Stimulated activated CD8-positive, alpha-beta memory T cell treated with anti-CD3 and anti-CD28 coated beads, Interleukin-15, amount 100 ng/mL, for 48 hours (primary cell): ENCODE measurements around the gene SSBP3.
A peak's percentile ranks its signal among the peaks of the same experiment; 100 is the strongest.
"Not testable (repeated sequence)": the region's sequence is repeated elsewhere in the genome, so short reads cannot be mapped to it uniquely, and the experiment has no call there.

Experiments
- DNase-seq, 2 donors: peaks; one replicate each; pipeline ENCODE4 v3.0.0-alpha.2; 2020; ENCODE audit warnings: low read depth in 2 of 2

Gene SSBP3

GRCh38 chr1:54406339-54407153 is at the start of gene SSBP3:
SSBP3 (minus strand) TSS chr1:54406394.
- DNase-seq, result peak; percentile 90 to 91

- DNase-seq, result no peak
Measured at GRCh38 chr1:54453509-54453908, 47.3 kb upstream of the SSBP3 start.

DNA sequence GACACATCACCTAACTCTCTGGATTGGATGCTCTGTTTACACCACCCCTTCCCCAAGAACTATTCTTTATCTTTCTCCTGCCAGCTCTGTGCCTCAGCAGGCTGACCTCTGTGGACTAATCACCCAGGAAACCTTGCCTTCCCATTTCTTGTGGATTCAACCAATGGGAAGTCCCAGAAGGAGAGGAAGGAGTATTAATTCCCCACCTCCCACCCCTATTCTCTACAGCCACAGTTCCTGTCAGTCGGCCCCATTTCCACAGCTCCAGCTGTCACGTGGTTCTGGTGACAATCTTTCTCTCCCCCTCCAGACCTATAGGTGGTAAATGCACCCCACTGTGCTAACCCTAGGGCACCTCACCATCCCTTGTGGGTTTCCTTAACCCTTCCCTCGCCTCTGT is 46.8 kb upstream of the SSBP3 start:
- no peak for DNase-seq

GRCh38 chr1:54449431-54449830 is 43.2 kb upstream of the SSBP3 start:
- not testable (repeated sequence) for DNase-seq

DNA sequence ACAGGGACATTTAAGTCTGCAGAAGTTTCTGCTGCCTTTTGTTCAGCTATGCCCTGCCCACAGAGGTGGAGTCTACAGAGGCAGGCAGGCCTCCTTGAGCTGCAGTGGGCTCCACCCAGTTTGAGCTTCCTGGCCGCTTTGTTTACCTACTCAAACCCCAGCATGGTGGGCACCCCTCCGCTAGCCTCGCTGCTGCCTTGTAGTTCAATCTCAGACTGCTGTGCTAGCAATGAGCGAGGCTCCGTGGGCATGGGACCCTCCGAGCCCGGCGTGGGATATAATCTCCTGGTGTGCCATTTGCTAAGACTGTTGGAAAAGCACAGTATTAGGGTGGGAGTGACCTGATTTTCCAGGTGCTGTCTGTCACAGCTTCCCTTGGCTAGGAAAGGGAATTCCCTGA is 42.6 kb upstream of the SSBP3 start:
- not testable (repeated sequence) for DNase-seq

GRCh38 chr1:54447081-54447480 is 40.9 kb upstream of the SSBP3 start:
- not testable (repeated sequence) for DNase-seq

GRCh38 chr1:54442185-54442584 is 36.0 kb upstream of the SSBP3 start:
- DNase-seq, result no peak

DNA sequence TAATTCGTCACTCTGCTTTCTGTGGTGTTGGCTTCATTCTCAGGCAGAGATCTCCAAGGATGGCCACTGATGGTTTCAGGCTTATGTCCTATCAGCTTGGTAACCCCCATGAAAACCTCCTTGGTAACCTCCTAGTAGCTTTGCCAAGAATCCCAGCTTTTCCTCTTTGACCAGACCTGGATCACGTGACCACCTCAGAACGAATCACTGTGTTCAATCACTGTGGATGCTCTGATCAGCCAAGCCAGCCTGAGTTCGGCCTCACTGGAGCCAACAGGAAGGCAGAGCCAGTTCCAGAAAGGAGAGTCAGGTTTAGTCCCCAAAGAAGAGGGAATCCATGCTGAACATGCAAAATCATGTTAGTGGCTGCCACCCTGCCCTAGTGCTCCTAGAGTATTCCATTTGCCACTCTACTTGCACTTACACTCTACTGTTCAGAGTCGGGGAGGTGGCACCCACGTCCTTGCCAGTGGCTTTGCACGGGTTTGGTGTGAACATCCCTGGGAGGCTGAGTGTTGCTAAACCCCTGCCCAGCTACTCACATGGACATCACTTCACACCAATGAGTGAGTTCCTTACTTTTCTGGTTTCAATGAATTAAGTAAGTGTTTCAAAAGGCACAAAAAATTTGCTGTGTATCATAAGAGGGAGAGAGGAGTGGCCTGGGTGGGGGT is 33.5 kb upstream of the SSBP3 start:
- no peak for DNase-seq

DNA sequence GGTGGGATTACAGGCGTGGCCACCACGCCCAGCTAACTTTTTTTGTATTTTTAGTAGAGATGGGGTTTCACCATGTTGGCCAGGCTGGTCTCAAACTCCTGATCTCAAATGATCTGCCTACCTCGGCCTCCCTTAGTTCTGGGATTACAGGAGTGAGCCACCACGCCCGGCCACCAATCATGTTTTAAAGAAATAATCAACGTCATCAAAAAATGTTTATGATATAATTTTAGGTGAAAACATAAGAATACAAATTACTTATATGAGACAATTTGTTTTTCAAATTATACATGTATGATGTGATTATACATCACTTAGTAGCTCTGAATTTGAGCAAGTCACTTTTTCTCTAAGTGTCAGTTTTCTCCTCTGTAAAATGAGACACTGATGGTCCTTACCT is 31.6 kb upstream of the SSBP3 start:
- no peak for DNase-seq

GRCh38 chr1:54436826-54437225 is 30.6 kb upstream of the SSBP3 start:
- no peak for DNase-seq

- no peak for DNase-seq
Measured at GRCh38 chr1:54429838-54430237, 23.6 kb upstream of the SSBP3 start.

GRCh38 chr1:54428837-54429518 is 22.8 kb upstream of the SSBP3 start:
- no peak for DNase-seq

- no peak for DNase-seq
Measured at GRCh38 chr1:54425152-54425584, 19.0 kb upstream of the SSBP3 start.

- no peak for DNase-seq
Measured at GRCh38 chr1:54424398-54424797, 18.2 kb upstream of the SSBP3 start.

- DNase-seq, result no peak
Measured at GRCh38 chr1:54421101-54421504, 14.9 kb upstream of the SSBP3 start.

- not testable (repeated sequence) for DNase-seq
Measured at GRCh38 chr1:54418598-54418997, 12.4 kb upstream of the SSBP3 start.

DNA sequence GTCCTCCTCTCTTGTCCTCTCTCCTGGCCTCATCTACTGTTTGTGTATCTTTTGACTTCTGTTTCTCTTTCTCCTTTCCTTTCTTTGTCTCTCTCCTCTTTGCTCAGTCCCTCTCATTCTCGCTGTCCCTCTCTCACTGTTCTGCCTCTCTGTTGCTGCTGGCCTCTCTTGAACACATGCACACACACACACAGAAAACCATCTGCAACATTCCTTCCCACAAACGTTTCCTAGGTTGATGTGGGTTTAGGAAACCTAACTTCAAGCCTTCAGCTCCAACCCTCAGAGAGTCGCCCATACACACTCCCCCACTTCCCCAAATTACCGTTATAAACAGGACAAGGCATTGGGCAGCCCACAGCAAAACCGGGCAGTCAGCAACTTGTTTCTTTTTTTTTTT is 10.9 kb upstream of the SSBP3 start:
- no peak for DNase-seq

DNA sequence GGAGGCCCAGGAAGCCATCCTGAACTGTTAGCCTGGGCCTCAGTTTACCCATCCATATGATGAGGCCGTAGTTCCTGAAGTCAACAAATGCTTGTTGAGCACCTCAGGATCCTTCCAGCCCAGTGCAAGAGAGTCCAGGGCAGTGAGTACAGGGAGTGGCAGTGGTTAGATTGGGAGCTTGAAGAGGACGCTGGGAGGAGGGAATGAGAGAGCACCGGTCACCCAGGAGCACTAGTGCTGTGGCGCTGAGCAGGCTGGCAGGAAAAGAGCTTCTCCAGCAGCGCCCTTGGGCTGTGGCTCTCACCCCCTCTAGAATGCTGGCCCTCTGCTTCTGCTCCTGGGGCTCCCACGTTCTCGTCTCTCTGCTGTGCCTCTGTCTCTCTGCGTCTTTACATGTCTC is 10.2 kb upstream of the SSBP3 start:
- DNase-seq, result no peak

DNA sequence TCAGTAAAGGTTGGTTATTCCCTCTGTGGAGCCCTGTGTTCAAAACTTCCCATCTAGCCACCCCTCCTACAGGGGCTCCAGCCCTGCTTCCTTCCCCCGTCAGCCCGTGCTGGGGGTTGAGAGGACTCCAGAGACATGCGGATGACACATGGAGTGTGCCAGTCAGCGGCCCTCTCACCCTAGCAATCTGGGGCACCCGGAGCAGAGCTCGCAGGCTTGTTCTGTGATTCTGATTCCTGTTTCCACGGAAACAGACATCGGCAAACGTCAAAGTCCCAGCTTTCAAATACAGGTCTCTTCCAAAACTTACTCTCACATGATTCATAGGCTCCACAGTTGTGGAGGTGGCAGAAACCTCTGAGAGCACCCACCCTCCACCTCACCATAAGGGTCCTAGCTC is 9.8 kb upstream of the SSBP3 start:
- no peak for DNase-seq

GRCh38 chr1:54415533-54415932 is 9.3 kb upstream of the SSBP3 start:
- no peak for DNase-seq

DNA sequence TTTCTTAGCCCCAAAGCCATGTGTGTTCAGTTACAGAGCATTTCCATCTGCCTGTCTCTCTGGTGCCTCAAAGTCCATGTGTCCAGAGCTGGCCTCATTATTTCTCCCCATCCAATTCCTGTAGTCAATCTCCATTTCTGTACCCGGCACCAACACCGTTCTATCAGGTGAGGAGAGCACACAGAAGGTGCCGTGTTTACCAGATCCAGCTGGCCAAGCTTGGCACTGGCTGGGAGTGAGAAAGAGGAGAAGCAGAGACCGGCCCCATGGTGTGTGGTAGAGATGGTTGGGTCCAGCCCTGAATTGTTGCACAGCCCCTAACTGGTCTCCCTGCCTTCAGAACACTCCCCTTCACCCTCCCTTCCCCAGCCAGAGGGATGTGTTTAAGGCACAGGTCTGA is 7.5 kb upstream of the SSBP3 start:
- DNase-seq, result no peak

DNA sequence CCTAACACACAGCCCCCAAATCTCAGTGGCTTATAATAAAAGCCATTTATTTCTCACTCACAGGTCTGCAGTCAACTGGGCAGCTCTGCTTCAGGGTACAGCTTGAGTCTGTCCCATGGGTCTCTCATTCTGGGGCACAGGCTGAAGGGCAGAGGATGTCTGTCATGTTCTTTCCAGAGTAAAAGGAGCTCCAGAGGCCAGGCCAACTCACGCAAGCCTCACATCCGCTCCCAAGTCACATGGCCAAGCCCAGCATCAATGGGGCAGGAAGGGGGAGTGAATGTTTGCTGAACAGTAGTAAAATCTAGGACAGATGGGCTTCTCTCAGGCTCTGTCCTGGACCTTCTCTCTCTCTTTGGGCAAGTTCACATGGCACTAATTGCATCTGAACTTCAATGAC is 7.1 kb upstream of the SSBP3 start:
- DNase-seq, result no peak

DNA sequence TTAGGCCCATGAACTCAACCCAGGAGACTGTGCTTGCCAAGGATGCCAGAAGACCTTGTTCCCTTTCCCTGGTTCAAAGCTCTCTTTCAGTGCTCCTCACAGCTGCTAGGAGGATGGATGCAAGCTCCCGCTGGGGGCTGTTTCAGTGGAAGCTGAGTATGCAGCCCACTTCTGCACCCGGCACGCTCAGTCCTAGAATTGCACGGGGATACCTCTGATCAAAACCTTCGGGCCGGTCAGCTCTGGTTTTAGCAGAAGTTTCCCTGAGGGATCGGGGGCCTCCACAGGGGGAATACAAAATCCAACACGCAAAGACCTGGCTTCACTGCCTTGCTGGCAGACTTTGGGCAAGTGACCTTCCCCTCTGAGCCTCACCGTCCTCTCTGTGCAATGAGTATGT is 4.2 kb upstream of the SSBP3 start:
- no peak for DNase-seq
